Pons (tissue), 1 donor: ENCODE data around the gene OTUD1.
"Not testable (repeated sequence)": the region's sequence is repeated elsewhere in the genome, so short reads cannot be mapped to it uniquely, and the experiment has no call there.

Experiments used
- DNase-seq: peaks from one replicate; pipeline ENCODE4 v3.0.0-alpha.2; 2016; ENCODE audit warnings: low spot score

Gene OTUD1, protein sequence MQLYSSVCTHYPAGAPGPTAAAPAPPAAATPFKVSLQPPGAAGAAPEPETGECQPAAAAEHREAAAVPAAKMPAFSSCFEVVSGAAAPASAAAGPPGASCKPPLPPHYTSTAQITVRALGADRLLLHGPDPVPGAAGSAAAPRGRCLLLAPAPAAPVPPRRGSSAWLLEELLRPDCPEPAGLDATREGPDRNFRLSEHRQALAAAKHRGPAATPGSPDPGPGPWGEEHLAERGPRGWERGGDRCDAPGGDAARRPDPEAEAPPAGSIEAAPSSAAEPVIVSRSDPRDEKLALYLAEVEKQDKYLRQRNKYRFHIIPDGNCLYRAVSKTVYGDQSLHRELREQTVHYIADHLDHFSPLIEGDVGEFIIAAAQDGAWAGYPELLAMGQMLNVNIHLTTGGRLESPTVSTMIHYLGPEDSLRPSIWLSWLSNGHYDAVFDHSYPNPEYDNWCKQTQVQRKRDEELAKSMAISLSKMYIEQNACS

GRCh38 chr10:23438547-23439451 is at the start of gene OTUD1:
TSS of gene OTUD1 (plus strand) at chr10:23439075. CDS start at chr10:23439458, 383 bp downstream.
- DNase-seq: peak; percentile 93

- not testable (repeated sequence) for DNase-seq
Measured at GRCh38 chr10:23390408-23390807, 48.5 kb upstream of the OTUD1 start.

GRCh38 chr10:23390809-23391208 is 48.1 kb upstream of the OTUD1 start:
- no peak for DNase-seq

- DNase-seq: no peak
Measured at GRCh38 chr10:23391821-23392220, 47.1 kb upstream of the OTUD1 start.

DNA sequence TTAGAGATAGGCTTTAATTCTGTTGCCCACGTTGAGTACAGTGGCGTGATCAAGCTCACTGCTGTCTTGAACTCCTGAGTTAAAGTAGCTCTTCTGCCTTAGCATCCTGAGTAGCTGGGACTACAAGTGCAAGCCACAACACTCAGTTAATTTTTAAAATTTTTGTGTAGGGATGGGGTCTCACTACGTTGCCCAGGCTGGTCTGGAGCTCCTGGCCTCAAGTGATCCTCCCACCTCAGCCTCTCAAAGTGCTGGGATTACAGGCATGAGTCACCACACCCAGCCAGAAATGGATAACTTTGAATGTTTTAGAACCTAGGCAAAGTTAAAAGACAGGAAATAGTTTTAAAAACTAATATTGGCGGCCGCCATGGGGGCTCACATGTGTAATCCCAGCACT is 43.9 kb upstream of the OTUD1 start:
- no peak for DNase-seq

GRCh38 chr10:23396695-23397094 is 42.2 kb upstream of the OTUD1 start:
- DNase-seq: no peak

DNA sequence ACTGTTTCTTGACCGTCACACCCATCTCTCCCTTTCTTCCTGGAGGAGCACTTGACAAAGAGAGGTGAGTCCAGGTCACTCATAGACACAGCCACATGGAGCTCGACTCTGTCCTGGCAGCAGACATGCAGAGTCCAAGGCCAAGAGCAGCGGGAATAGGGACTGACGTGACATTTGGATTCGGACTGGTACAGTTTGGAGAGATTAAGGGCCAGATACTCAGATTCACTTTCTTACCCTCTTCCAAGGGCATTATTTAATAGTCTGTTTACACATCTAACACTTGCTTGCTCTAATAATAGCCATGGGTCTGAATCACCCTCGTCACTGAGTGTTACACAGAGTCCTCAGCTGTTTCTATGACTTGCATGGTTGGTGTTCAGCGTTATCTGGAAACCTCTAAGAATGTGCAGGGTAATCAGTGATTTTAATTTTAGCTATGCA is 39.2 kb upstream of the OTUD1 start:
- no peak for DNase-seq

DNA sequence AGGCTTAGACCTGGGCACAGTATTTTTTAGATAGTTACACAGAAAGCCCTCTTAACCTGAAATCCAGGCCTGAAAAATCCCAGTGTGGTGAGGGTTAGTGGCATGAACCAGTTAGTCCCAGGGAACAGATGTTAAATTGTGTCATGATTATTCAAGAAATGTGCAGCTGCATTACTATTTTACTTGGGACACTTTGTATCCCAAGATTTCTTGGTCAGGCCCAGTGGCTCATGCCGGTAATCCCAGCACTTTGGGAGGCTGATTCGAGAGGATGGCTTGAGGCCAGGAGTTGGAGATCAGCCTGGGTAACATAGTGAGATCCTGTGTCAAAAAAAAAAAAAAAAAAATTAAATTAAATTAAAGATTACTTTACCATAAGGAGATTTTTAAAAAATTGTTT is 36.0 kb upstream of the OTUD1 start:
- no peak for DNase-seq

DNA sequence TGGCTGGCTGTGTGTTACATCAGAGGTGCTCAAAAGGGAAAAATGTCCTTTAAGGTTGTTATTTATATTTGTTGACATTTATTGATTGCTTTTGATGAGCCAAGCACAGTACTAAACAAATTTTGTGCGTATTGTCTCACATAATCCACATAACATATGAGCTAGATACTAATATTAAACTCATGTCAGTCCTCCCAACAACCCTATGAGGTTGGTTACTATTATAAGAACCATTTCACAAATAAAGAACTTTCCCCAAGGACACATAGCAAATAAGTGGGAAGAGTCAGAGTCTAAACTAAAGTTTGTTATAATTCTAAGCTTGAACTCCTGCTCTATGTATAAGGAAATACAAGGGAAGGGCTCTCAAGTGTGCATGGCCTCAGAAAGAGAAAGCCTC is 35.6 kb upstream of the OTUD1 start:
- DNase-seq: no peak

DNA sequence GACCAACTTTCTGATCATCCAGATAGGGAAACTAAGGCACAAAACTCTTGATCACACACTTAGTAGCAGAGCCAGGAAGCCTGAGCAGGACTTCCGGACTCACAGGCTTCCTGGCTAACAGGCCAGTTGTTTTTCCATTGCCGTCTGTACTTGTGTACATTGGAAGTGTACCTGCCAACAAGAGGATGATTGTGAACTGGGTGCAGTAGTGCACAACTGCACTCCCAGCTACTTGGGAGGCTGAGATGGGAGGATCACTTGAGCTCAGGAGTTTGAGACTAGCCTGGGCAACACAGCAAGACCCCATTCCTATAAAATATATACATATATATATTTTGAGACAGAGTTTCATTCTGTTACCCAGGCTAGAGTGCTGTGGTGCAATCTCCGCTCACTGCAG is 35.2 kb upstream of the OTUD1 start:
- no peak for DNase-seq

GRCh38 chr10:23404461-23404980 is 34.4 kb upstream of the OTUD1 start:
- DNase-seq: no peak

- no peak for DNase-seq
Measured at GRCh38 chr10:23405540-23405939, 33.3 kb upstream of the OTUD1 start.

GRCh38 chr10:23406409-23406808 is 32.5 kb upstream of the OTUD1 start:
- no peak for DNase-seq

- DNase-seq: no peak
Measured at GRCh38 chr10:23408330-23408976, 30.4 kb upstream of the OTUD1 start.

- peak; percentile 62 for DNase-seq
Measured at GRCh38 chr10:23412223-23412622, 26.7 kb upstream of the OTUD1 start.

- peak; percentile 56 for DNase-seq
Measured at GRCh38 chr10:23413629-23414089, 25.2 kb upstream of the OTUD1 start.

DNA sequence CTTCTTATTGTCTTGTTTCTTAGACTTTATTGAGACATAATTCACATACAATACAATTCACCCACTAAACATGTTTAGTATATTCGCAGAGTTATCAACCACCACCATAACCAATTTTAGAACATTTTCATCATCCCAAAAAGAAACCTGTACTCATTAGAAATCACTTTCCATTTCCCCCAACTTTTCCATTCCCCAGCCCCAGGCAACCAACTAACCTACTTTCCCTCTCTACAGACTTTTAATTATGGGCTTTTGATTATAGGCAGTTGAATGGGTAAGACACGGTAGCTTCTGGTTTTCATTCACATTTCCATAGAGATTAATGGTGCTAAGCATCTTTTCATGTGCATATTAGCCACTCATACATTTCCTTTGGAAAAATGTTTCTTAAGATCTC is 24.2 kb upstream of the OTUD1 start:
- DNase-seq: no peak

DNA sequence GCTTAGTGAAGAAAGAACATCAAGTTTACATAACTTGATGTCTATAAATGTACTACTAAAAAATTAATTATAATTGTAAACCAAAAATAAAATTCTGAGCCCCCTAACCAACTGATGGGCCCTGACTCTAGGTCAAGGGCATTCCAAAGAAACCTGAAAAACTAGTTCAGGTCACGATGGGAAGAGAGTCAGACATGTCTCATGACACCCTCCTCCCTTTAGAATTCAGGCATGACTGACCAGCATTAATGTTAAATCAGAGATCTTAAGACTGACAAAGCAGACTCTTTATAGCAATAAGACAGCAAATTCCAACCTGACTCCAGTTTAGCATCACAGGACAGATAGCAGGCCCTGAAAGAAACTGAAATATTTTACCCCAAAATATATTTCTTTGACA is 21.6 kb upstream of the OTUD1 start:
- no peak for DNase-seq

DNA sequence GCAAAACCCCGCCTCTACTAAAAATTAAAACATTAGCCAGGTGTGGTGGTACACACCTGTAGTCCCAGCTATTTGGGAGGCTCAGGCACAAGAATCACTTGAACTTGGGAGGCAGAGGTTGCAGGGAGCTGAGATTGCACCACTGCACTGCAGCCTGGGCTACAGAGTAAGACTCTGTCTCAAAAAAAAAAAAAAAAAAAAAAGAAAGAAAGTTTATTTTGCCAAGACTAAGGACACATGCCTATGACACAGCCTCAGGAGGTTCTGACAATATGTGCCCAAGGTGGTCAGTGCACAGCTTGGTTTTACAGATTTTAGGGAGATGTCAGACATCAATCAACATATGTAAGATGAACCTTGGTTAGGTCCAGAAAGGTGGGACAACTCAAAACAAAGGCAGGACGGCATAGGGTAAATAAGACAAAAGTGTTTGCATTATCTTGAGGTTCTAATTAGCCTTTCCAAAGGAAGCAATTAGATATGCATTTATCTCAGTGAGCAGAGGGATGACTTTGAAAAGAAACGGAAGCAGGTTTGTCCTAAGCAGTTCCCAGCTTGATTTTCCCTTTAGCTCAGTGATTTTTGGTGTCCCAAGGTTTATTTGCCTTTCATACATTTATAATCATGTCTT is 20.7 kb upstream of the OTUD1 start:
- no peak for DNase-seq

DNA sequence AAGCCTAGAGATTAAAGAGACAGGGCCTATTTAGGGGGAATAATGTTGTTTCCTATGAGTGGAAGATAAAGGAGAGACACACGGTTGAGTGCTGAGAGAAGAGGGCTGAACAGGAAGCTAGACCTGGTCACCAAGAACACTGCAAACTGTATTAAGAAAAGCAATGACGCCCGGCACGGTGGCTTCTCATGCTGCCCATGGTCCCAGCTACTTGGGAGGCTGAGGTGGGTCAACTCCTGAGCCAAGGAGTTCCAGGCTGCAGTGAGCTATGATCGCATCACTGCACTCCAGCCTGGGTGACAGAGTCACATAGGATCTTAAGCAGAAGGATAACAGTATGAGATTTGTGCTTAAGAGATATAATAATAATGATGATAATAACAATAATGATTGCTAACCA is 19.7 kb upstream of the OTUD1 start:
- no peak for DNase-seq

DNA sequence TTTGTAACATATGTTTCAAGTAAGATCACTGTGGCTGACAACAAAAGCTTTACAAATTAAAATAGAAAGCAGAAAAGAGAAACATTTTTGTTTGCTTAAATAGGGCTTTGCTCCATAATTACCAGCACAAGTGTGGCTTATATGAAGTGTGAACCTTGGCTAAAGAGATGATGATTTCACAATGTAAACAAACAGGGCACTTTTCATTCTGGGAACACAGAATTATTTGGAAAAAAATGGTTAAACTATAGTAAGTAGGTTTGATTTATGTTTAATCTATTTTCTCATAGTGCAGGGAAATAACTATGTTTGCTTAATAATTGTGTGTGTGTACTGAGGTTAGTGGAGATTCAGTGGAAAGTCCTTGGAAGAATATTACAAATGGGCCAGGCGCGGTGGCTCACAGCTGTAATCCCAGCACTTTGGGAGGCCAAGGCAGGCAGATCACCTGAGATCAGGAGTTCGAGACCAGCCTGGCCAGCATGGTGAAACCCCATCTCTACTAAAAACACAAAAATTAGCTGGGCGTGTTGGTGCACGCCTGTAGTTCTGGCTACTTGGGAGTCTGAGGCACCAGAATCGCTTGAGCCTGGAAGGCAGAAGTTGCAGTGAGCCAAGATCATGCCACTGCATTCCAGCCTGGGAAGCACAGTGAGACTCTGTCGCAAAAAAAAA is 19.1 kb upstream of the OTUD1 start:
- no peak for DNase-seq
